Heart right ventricle (tissue), 16 donors: ENCODE data around the gene ZFPM1. TPM values are rescaled to one million over a fixed set of nuclear protein-coding genes. Genes with fewer than 3 reads are reported as not detected.

Experiments used
- ATAC-seq, 8 donors: fragments of 200-7000 bp; cut with Tn5 transposase; one replicate each; pipeline ENCODE4 v1.9.1; 2020; ENCODE audit warnings: mild to moderate bottlenecking in 8 of 8, moderate library complexity in 8 of 8, moderate number of reproducible peaks in 1 of 8
- DNase-seq, 2 donors: peaks; one replicate each; pipeline ENCODE4 v3.0.0-alpha.2; 2020
- H3K27ac ChIP-seq, 10 donors: fragments of 200-600 bp; sonication (generic) in 2 of 10; one replicate each; pipeline versions ENCODE4 v1.5.0 to v1.8.0; 2020 to 2022; ENCODE audit warnings: mild to moderate bottlenecking in 3 of 10
- H3K27me3 ChIP-seq, 7 donors: fragments of 200-600 bp; one replicate each; pipeline ENCODE4 v1.8.0; 2021 to 2022; ENCODE audit warnings: mild to moderate bottlenecking in 2 of 7
- H3K36me3 ChIP-seq, 9 donors: fragments of 200-600 bp; sonication (generic) in 1 of 9; one replicate each; pipeline versions ENCODE4 v1.5.0 to v1.8.0; 2020 to 2022; ENCODE audit warnings: mild to moderate bottlenecking in 2 of 9
- H3K4me1 ChIP-seq, 9 donors: fragments of 200-600 bp; sonication (generic) in 1 of 9; one replicate each; pipeline versions ENCODE4 v1.5.0 to v1.8.0; 2020 to 2022; ENCODE audit warnings: mild to moderate bottlenecking in 4 of 9
- H3K4me3 ChIP-seq, 10 donors: fragments of 200-600 bp; sonication (generic) in 2 of 10; one replicate each; pipeline versions ENCODE4 v1.5.0 to v1.8.0; 2020 to 2022; ENCODE audit warnings: mild to moderate bottlenecking in 7 of 10, moderate library complexity in 2 of 10
- H3K9me3 ChIP-seq, 11 donors: fragments of 200-600 bp in 10 of 11; sonication (generic) in 2 of 11; one replicate each; pipeline versions ENCODE4 v1.5.0 to v1.8.0; 2013 to 2022; ENCODE audit warnings: mild to moderate bottlenecking in 2 of 11, control low read depth in 1 of 11, moderate library complexity in 1 of 11
- WGBS, 2 donors: extraction: QIAGEN DNeasy Blood & Tissue Kit; methylation state at CpG; one replicate each; pipeline ENCODE4 v1.1.7; 2013; ENCODE audit warnings: inconsistent platforms in 1 of 2; 5-methylcytosine and 5-hydroxymethylcytosine counted together
- intact Hi-C, 10 donors: fragments of 100-400 bp; cut with DNase I; formaldehyde crosslinking; loops; one replicate each; pipeline versions ENCODE4 v1.11.1 to v1.14.2; 2022
- polyA plus RNA-seq, 2 donors: library from polyadenylated mRNA; stranded (reverse); fragments of 200-250 nt; gene quantifications; one replicate each; pipeline ENCODE4 v1.2.3, GENCODE V29; 2013
- total RNA-seq, 10 donors: library from RNA; stranded (reverse); fragmentation: NEBNext Ultra II Directional in 3 of 10; extraction: Animal tissue kit (Norgen Biotek cat#: 25700) in 3 of 10; gene quantifications; one replicate each; pipeline versions ENCODE4 v1.2.1 to v1.2.4, GENCODE V29; 2021 to 2023
- TF ChIP-seq, protein P1 (sequence below), 9 donors: fragments of 200-600 bp; sonication (generic) in 2 of 9; IDR thresholded peaks; one replicate each; pipeline versions ENCODE4 v1.5.0 to v1.8.0; 2021 to 2022; ENCODE audit warnings: antibody characterized with exemption in 9 of 9, mild to moderate bottlenecking in 5 of 9, moderate library complexity in 1 of 9
- donor health status: Arrhythmogenic right ventricular cardiomyopathy.
- donor health status: ischemic (EF 13 %, LVEDD 7.1; RV severe dilation, severe dysfunction).
- donor health status: healthy with polysubstance abuse.
- donor health status: DM: no; HTN: yes; CAD: no.
- donor health status: DM: no; HTN: no; CAD: no.
- donor health status: ischemic (EF 25% LVEDD 6.9; RV normal size, moderate dysfunction).
- donor health status: ischemic (EF 25% LVEDD 5.7; RV mildly dilated, moderate dysfunction).
- donor health status: healthy.
- donor health status: DM: yes; HTN: yes; CAD: no.
- donor health status: Ischemic cardiomyopathy.
- donor health status: ischemic (EF 35%, LVEDD 5.7; RV mildly dilated, moderate dysfunction).
- donor health status: nonischemic (EF 11% LVEDD 7.7; RV severe dilation, severe dysfunction).
- donor health status: DM: yes; HTN: yes; CAD: no.
- donor health status: PGD.
- donor health status: ischemic (EF 29% LVEDD 5.4; RV normal size, mild dysfunction).
- donor health status: nonischemic (EF 23%, LVEDD 6.1; RV moderate dilation, normal function).

ZFPM1 gene
- total and polyA plus RNA-seq, 12 donors, result 2.0 to 10.4 (median 4.4) TPM

DNA sequence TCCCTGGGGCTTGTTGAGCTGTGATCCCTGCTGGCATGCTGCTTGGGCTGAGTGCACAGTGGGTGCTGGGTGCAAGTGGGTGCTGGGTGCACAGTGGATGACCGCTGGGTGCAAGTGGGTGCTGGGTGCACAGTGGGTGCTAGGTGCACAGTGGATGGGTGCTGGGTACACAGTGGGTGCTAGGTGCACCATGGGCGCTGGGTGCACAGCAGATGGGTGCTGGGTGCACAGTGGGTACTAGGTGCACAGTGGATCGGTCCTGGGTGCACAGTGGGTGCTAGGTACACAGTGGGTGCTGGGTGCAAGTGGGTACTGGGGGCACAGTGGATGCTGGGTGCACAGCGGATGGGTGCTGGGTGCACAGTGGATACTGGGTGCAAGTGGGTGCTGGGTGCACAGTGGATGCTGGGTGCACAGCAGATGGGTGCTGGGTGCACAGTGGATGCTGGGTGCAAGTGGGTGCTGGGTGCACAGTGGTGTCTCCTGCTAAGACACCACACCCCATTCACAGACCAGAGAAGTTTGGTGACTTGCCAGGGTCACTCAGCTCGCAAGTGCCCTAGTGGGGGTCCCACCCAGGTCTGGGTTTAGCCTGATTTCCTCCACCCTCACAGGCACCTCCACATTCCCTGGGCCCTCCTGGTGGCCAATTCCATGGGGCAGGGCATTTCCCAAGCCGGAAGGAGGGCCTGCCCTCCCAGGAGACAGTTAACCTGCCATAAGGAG, 33.5 kb downstream of the ZFPM1 start:
- Histone ChIP-seq H3K4me3 (no peak overlapping the region), H3K36me3 (peaks cover 0 to 11% (median 0%) of the 10 kb centered on the region in 9 donors), H3K27ac (no peak overlapping the region), H3K27me3 (no peaks in the 10 kb centered on the region), H3K9me3 (no peaks in the 10 kb centered on the region), H3K4me1 (no peaks in the 10 kb centered on the region)
- WGBS, 2 donors, result 97 to 98% methylated on average over 6 of the region's 6 CpGs
- intact Hi-C loops, result no loop called here
- no peak for ATAC-seq
- no peak for DNase-seq
- TF ChIP-seq, protein P1, sequence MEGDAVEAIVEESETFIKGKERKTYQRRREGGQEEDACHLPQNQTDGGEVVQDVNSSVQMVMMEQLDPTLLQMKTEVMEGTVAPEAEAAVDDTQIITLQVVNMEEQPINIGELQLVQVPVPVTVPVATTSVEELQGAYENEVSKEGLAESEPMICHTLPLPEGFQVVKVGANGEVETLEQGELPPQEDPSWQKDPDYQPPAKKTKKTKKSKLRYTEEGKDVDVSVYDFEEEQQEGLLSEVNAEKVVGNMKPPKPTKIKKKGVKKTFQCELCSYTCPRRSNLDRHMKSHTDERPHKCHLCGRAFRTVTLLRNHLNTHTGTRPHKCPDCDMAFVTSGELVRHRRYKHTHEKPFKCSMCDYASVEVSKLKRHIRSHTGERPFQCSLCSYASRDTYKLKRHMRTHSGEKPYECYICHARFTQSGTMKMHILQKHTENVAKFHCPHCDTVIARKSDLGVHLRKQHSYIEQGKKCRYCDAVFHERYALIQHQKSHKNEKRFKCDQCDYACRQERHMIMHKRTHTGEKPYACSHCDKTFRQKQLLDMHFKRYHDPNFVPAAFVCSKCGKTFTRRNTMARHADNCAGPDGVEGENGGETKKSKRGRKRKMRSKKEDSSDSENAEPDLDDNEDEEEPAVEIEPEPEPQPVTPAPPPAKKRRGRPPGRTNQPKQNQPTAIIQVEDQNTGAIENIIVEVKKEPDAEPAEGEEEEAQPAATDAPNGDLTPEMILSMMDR (IDR thresholded peaks at IDR 0.05), result no peak

DNA sequence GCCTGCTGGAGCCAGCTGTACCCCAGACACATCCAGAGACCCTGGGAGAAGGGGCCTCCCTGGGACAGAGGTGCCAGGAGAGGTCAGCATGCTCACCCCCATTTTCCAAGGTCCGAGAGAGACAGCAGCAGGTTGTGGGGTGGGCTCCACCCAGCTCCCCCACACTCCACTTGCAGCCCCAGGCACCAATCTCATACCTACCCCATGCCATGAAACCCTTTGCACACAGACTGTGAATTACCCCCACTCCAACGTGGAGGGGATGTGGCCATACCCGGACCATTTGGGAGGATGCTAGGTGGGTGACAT, 34.0 kb downstream of the ZFPM1 start:
- no peaks in the 10 kb centered on the region for H3K27me3 ChIP-seq
- ATAC-seq (no peak), DNase-seq (no peak)
- TF ChIP-seq, protein P1 (IDR thresholded peaks at IDR 0.05), result no peak
- WGBS, 2 donors, result 89 to 90% methylated on average over 3 of the region's 3 CpGs
- no peak overlapping the region for H3K4me3 ChIP-seq
- intact Hi-C loops, result no loop called here
- peaks cover 0 to 11% (median 0%) of the 10 kb centered on the region in 9 donors for H3K36me3 ChIP-seq
- no peaks in the 10 kb centered on the region for H3K4me1 ChIP-seq
- H3K9me3 ChIP-seq, result no peaks in the 10 kb centered on the region
- H3K27ac ChIP-seq, result no peak overlapping the region

DNA sequence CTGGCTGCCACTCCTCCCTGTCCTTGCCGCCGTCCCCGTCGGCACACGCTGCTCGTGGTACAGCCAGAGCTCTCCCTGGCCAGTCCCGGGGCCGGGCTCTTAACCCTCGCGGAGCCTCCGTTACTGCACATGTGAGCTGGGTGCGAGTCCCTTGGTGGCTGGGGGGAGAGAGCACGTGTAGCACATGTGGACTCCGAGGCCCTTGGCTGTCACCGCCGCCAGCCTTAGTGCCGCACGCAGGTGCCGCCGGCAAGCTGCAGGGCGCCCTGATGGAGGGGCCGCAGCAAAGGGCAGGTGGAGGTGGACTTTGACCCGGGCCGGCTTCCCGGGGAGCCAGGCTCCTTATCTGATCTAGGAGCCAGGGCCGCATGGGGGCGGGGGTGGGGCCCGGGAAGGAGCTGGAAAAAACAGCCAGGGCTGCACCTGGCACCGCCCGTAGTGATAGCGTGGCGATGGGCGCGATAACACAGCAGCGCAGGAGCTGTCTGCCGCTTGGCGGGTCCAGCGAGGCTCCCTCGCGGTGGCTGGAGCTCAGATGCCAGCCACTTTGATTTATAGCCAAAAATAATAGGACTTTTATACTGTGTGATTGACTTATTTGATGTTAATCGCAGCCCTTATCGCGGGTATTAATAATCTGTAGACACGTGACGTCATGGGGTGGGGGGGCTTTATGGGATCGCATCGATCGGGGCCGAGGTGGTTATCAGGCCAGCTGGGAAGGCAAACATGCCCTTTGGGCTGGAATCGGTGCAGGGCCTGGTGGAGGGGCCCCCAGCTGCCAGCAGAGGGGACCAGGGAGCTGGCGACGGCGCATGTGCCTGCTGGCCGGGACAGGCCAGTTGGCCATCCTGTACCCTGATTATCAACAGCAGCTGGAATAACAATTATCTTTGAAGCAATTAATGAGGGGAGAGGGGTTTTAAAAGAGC, 35.1 kb downstream of the ZFPM1 start:
- WGBS, 2 donors, result 88 to 89% methylated on average over 54 of the region's 54 CpGs
- no peak overlapping the region for H3K27ac ChIP-seq
- peaks cover 0 to 11% (median 0%) of the 10 kb centered on the region in 9 donors for H3K36me3 ChIP-seq
- ATAC-seq, result peak in 1 of 8 donors; percentile 32
- H3K27me3 ChIP-seq, result no peaks in the 10 kb centered on the region
- intact Hi-C loops, result no loop called here
- no peak overlapping the region for H3K4me3 ChIP-seq
- no peaks in the 10 kb centered on the region for H3K4me1 ChIP-seq
- TF ChIP-seq, protein P1 (IDR thresholded peaks at IDR 0.05), result no peak
- H3K9me3 ChIP-seq, result no peaks in the 10 kb centered on the region
- no peak for DNase-seq

DNA sequence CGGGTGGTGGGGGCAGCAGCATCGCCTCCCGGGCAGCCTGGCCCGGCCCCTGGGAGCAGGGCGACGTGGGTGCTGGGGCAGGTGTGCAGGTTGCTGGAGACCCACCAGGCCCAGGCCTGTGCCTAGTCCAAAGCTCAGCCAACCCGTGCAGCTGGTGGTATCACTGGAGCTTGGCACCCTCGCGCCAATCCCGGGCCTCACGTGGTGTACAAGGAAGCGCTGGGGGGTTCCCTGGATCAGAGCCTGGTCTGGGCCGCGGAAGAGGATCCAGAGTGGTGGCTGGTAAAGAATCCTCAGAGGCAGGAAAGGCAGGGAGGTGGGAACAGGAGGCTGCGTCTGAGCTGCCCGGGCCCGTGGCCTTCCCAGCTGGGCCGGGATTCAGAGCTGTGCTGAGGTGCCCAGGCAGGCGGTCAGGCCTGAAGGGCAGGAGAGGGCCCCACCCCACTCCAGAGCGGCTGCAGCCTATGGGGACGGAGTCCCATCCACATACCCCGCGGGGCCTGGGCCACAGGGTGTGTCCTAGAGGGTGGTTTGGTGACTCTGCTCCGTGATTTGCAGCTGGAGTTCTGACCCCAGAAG, 36.2 kb downstream of the ZFPM1 start:
- no peaks in the 10 kb centered on the region for H3K4me1 ChIP-seq
- no peak overlapping the region for H3K27ac ChIP-seq
- no peak for DNase-seq
- H3K27me3 ChIP-seq, result no peaks in the 10 kb centered on the region
- H3K4me3 ChIP-seq, result no peak overlapping the region
- H3K9me3 ChIP-seq, result no peaks in the 10 kb centered on the region
- peak in 1 of 8 donors; percentile 24 for ATAC-seq
- peaks cover 0 to 11% (median 0%) of the 10 kb centered on the region in 9 donors for H3K36me3 ChIP-seq
- intact Hi-C loops, result no loop called here
- TF ChIP-seq, protein P1 (IDR thresholded peaks at IDR 0.05), result no peak
- 83 to 87% methylated on average over 24 of the region's 24 CpGs for WGBS, 2 donors
